SU-DHL-6 (cell line): ENCODE data around the gene GMDS.

Experiments used
- H2AFZ ChIP-seq: fragments of 200-600 bp; sonication (generic); 2 replicates; pipeline ENCODE4 v1.6.1; 2014; ENCODE audit warnings: low read depth, mild to moderate bottlenecking, moderate library complexity, mixed read lengths, antibody characterized with exemption, low read length; ENCODE audit not compliant: severe bottlenecking
- H3F3A ChIP-seq: fragments of 200-600 bp; shearing (Covaris generic); 2 replicates; pipeline ENCODE4 v1.6.0; 2016; ENCODE audit warnings: antibody characterized with exemption, mild to moderate bottlenecking; ENCODE audit not compliant: insufficient read depth
- H3K27ac ChIP-seq: fragments of 200-600 bp; sonication (generic); 2 replicates; pipeline ENCODE4 v1.5.1; 2016; ENCODE audit warnings: low read depth, mild to moderate bottlenecking, low read length, moderate library complexity, mixed read lengths
- H3K27me3 ChIP-seq: fragments of 200-600 bp; sonication (generic), shearing (Covaris generic); 2 replicates; pipeline ENCODE4 v1.6.0; 2014; ENCODE audit warnings: mild to moderate bottlenecking, low read length
- H3K36me3 ChIP-seq: fragments of 200-600 bp; sonication (generic); 2 replicates; pipeline ENCODE4 v1.6.1; 2014; ENCODE audit warnings: mild to moderate bottlenecking, low read length, mixed read lengths
- H3K4me2 ChIP-seq: fragments of 300-600, 200-600 bp; shearing (Covaris generic), sonication (generic); 2 replicates; pipeline ENCODE4 v1.6.0; 2014; ENCODE audit warnings: low read length, low read depth, mild to moderate bottlenecking; ENCODE audit not compliant: poor library complexity, severe bottlenecking
- H3K4me3 ChIP-seq: fragments of 200-600 bp; sonication (generic); 2 replicates; pipeline ENCODE4 v1.5.1; 2014; ENCODE audit warnings: antibody characterized with exemption, low read length, mild to moderate bottlenecking, mixed read lengths; ENCODE audit not compliant: insufficient read depth, poor library complexity, severe bottlenecking
- H3K79me2 ChIP-seq: fragments of 200-600 bp; sonication (generic); 2 replicates; pipeline ENCODE4 v1.6.1; 2014; ENCODE audit warnings: mild to moderate bottlenecking, low read length, moderate library complexity; ENCODE audit not compliant: insufficient read depth
- H3K9ac ChIP-seq: fragments of 200-600 bp; sonication (generic); 2 replicates; pipeline ENCODE4 v1.7.0; 2014; ENCODE audit warnings: mild to moderate bottlenecking, low read length
- H3K9me2 ChIP-seq: fragments of 200-600 bp; sonication (generic); replicated peaks from 2 replicates; pipeline ENCODE4 v1.6.1; 2014; ENCODE audit warnings: low read length; ENCODE audit not compliant: insufficient read depth
- H3K9me3 ChIP-seq: fragments of 200-600 bp; sonication (generic); 2 replicates; pipeline ENCODE4 v1.6.1; 2014; ENCODE audit warnings: low read length, mixed read lengths; ENCODE audit not compliant: insufficient read depth
- H4K20me1 ChIP-seq: fragments of 200-600 bp; sonication (generic); 2 replicates; pipeline ENCODE4 v1.6.1; 2014; ENCODE audit warnings: low read depth, mild to moderate bottlenecking, antibody characterized with exemption, low read length, moderate library complexity, mixed read lengths
- EZH2phosphoT487 ChIP-seq: fragments of 200-600 bp; sonication (generic), shearing (Covaris generic); conservative IDR thresholded peaks from 2 replicates; pipeline ENCODE4 v1.6.1; 2018; ENCODE audit warnings: mild to moderate bottlenecking, antibody characterized with exemption, low read length, moderate library complexity, mixed read lengths
- TF ChIP-seq, protein P1 (sequence below): fragments of 200-600 bp; sonication (generic); IDR thresholded peaks from one replicate; pipeline ENCODE4 v1.5.1; 2017; ENCODE audit warnings: antibody characterized with exemption, mild to moderate bottlenecking, low read length, moderate library complexity; ENCODE audit not compliant: insufficient read depth, poor library complexity, severe bottlenecking

The GMDS gene

GRCh38 chr6:1594445-1595200, 650.8 kb downstream of the GMDS start:
- Histone ChIP-seq H3K9ac (no peak overlapping the region), H3K27me3 (no peaks in the 10 kb centered on the region), H3K4me2 (no peak overlapping the region), H3K36me3 (no peaks in the 10 kb centered on the region), H3K79me2 (no peaks in the 10 kb centered on the region), H4K20me1 (no peaks in the 10 kb centered on the region), H3K4me3 (no peak overlapping the region), H3F3A (no peaks in the 10 kb centered on the region), H3K27ac (no peak overlapping the region), H3K9me2 (no peaks in the 10 kb centered on the region), H2AFZ (no peak overlapping the region), H3K9me3 (no peaks in the 10 kb centered on the region)
- no peak for TF ChIP-seq EZH2phosphoT487
- TF ChIP-seq, protein P1, sequence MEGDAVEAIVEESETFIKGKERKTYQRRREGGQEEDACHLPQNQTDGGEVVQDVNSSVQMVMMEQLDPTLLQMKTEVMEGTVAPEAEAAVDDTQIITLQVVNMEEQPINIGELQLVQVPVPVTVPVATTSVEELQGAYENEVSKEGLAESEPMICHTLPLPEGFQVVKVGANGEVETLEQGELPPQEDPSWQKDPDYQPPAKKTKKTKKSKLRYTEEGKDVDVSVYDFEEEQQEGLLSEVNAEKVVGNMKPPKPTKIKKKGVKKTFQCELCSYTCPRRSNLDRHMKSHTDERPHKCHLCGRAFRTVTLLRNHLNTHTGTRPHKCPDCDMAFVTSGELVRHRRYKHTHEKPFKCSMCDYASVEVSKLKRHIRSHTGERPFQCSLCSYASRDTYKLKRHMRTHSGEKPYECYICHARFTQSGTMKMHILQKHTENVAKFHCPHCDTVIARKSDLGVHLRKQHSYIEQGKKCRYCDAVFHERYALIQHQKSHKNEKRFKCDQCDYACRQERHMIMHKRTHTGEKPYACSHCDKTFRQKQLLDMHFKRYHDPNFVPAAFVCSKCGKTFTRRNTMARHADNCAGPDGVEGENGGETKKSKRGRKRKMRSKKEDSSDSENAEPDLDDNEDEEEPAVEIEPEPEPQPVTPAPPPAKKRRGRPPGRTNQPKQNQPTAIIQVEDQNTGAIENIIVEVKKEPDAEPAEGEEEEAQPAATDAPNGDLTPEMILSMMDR = no peak

DNA sequence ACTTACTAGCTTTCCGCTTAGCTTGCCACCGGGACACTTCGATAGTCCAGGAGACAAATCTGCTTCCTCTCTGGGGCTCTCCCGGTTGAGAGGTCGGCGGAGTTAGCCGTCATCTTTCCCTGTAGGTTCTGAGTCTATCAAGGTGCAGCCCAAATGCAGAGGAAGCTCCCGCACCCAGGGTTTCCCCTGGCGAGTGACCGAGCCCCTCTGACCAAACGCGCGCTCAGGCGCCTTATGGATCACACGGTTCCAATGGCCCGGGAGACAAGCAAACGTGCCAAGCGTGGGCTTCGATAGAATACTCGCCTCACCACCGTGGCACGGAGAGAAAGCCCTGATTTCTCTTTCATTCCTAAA, 651.5 kb downstream of the GMDS start:
- Histone ChIP-seq H2AFZ (no peak overlapping the region), H3K27me3 (no peaks in the 10 kb centered on the region), H3F3A (no peaks in the 10 kb centered on the region), H3K4me2 (no peak overlapping the region), H3K9me3 (no peaks in the 10 kb centered on the region), H4K20me1 (no peaks in the 10 kb centered on the region), H3K4me3 (no peak overlapping the region), H3K36me3 (no peaks in the 10 kb centered on the region), H3K9ac (no peak overlapping the region), H3K9me2 (no peaks in the 10 kb centered on the region), H3K79me2 (no peaks in the 10 kb centered on the region), H3K27ac (no peak overlapping the region)
- TF ChIP-seq EZH2phosphoT487 = no peak
- TF ChIP-seq, protein P1 = no peak

DNA sequence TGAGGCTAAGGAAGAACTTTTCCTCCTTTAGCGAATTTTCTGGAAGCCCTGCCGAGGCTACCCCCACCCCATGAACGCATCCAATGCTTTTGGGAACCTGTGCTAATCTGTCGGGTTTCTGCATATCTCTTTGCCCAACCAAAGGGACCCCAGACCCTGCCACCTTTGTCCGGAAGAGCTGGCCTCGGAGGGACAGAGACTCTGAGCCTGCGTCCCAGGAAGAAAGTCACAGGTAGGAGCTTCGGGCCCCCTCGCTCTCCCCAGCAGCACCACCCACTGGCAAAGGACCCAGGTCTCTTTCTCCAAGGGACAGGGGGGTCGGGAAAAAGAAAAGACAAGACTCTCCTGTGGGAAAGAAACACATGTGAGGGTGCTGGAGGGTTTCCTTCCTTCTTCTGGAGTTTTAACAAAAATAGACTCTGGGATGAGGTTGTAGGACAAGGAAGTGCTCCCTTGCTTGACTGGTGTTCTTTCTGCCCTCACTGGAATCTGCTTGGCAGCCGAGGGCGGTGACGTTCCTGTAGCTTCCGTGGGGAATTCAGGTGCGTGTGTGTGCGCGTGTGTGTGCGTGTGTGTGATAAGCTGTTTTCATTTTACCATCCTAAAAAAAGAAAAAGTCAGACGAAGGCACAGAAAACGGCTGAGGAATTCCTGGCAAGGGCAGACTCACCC, 652.0 kb downstream of the GMDS start:
- Histone ChIP-seq H3K27me3 (no peaks in the 10 kb centered on the region), H3K79me2 (no peaks in the 10 kb centered on the region), H3F3A (no peaks in the 10 kb centered on the region), H3K36me3 (no peaks in the 10 kb centered on the region), H3K27ac (no peak overlapping the region), H3K9me3 (no peaks in the 10 kb centered on the region), H2AFZ (no peak overlapping the region), H3K4me2 (no peak overlapping the region), H3K9ac (no peak overlapping the region), H3K9me2 (no peaks in the 10 kb centered on the region), H4K20me1 (no peaks in the 10 kb centered on the region), H3K4me3 (no peak overlapping the region)
- TF ChIP-seq, protein P1 = no peak
- TF ChIP-seq EZH2phosphoT487 = no peak
